ENCODE data around the gene KRT15.

KRT15 gene

GRCh38 chr17:41530062-41531048 lies 11.7 kb upstream of the KRT15 start:
- DNase-seq = peak in 1 of 10 donors; percentile 31
- intact Hi-C loops (cut with DNase I) = no loop called here

GRCh38 chr17:41529491-41529915 lies 10.8 kb upstream of the KRT15 start:
- peak in 1 of 10 donors; percentile 11 for DNase-seq
- intact Hi-C loops (cut with DNase I) = no loop called here

GRCh38 chr17:41528959-41529353 lies 10.3 kb upstream of the KRT15 start:
- peak in 1 of 10 donors; percentile 54 for DNase-seq
- intact Hi-C loops (cut with DNase I) = no loop called here

- intact Hi-C loops (cut with DNase I) = no loop called here
- peak in 1 of 10 donors; percentile 68 for DNase-seq
Measured at GRCh38 chr17:41527063-41528023, 8.7 kb upstream of the KRT15 start.

GRCh38 chr17:41524261-41524660 lies 5.6 kb upstream of the KRT15 start:
- DNase-seq = peak in 1 of 10 donors; percentile 79
- intact Hi-C loops (cut with DNase I) = no loop called here

GRCh38 chr17:41523787-41524186 lies 5.1 kb upstream of the KRT15 start:
- intact Hi-C loops (cut with DNase I) = no loop called here
- peak in 1 of 10 donors; percentile 87 for DNase-seq

GRCh38 chr17:41523225-41523593 lies 4.5 kb upstream of the KRT15 start:
- DNase-seq = no peak
- intact Hi-C loops (cut with DNase I) = no loop called here

GRCh38 chr17:41522301-41523224 lies 3.9 kb upstream of the KRT15 start:
- DNase-seq = peak in 1 of 10 donors; percentile 21

GRCh38 chr17:41521574-41522261 lies 3.0 kb upstream of the KRT15 start:
- DNase-seq = peak in 1 of 10 donors; percentile 49
- intact Hi-C loops (cut with DNase I) = no loop called here

More at GRCh38 chr17:41522301-41523224, 3.9 kb upstream of the KRT15 start:
- intact Hi-C loops (cut with DNase I) = no loop called here

GRCh38 chr17:41520821-41521521 lies 2.3 kb upstream of the KRT15 start:
- intact Hi-C loops (cut with DNase I) = no loop called here
- peak in 1 of 10 donors; percentile 67 for DNase-seq

- DNase-seq = peak in 1 of 10 donors; percentile 64
- intact Hi-C loops (cut with DNase I) = no loop called here
Measured at GRCh38 chr17:41519501-41520224, 973 bp upstream of the KRT15 start.

- intact Hi-C loops (cut with DNase I) = no loop called here
Measured at GRCh38 chr17:41518031-41518430, 659 bp downstream of the KRT15 start.

GRCh38 chr17:41516830-41517283 lies 1.8 kb downstream of the KRT15 start:
- intact Hi-C loops (cut with DNase I) = no loop called here
- DNase-seq = no peak

More at GRCh38 chr17:41518031-41518430, 659 bp downstream of the KRT15 start:
- DNase-seq = peak in 1 of 10 donors; percentile 56

- intact Hi-C loops (cut with DNase I) = no loop called here
- no peak for DNase-seq
Measured at GRCh38 chr17:41516147-41516829, 2.4 kb downstream of the KRT15 start.

GRCh38 chr17:41513168-41513547 lies 5.5 kb downstream of the KRT15 start:
- no peak for DNase-seq
- intact Hi-C loops (cut with DNase I) = no loop called here

- DNase-seq = no peak
- intact Hi-C loops (cut with DNase I) = no loop called here
Measured at GRCh38 chr17:41512546-41513167, 6.0 kb downstream of the KRT15 start.

- intact Hi-C loops (cut with DNase I) = no loop called here
Measured at GRCh38 chr17:41511716-41512115, 7.0 kb downstream of the KRT15 start.

More at GRCh38 chr17:41511716-41512115, 7.0 kb downstream of the KRT15 start:
- DNase-seq = no peak

Measured in posterior cingulate gyrus (tissue), 11 donors.